HG02798 (cell line): ENCODE results near the gene EYS.

Source experiments
- ATAC-seq: cut with Tn5 transposase; IDR thresholded peaks from one replicate; pipeline ENCODE4 v1.9.1; 2021; ENCODE audit warnings: mild to moderate bottlenecking; ENCODE audit not compliant: unreplicated experiment, poor library complexity

The EYS gene

GRCh38 chr6:64685401-64685800 lies 1021.6 kb downstream of the EYS start:
- ATAC-seq, result no peak

GRCh38 chr6:64683682-64684081 lies 1023.3 kb downstream of the EYS start:
- no peak for ATAC-seq

DNA sequence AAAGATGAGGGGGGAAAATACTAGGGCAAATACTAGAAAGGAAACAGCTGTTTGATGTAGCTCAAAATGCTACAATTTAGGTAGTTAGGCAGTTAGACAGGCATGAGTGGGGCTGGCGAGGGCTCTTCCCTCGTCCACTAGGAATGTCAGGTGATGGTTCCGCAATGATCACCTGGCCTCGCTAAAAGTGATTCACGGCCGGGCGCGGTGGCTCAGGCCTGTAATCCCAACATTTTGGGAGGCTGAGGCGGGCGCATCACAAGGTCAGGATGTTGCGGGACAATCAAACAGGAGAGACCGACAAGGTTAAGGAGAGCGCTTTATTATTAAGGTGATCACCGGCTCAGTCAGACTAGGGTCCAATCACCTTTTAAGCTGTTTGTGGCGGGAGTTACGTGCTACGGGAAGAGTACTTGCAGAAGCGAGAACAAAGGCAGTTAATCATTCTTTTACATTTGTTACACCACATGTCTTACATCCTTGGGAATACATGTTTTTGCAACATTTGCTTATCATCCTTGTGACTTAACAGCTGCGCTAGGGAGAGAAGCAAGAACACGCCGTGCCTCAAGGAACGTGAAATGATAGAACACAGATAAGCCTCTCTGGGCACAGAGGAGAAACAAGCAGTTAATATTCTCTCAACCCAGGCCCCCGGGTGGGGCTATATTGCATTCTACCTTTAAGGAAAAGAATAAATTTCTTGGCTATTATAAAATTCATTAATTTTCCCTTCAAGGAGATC lies 1025.4 kb downstream of the EYS start:
- no peak for ATAC-seq

DNA sequence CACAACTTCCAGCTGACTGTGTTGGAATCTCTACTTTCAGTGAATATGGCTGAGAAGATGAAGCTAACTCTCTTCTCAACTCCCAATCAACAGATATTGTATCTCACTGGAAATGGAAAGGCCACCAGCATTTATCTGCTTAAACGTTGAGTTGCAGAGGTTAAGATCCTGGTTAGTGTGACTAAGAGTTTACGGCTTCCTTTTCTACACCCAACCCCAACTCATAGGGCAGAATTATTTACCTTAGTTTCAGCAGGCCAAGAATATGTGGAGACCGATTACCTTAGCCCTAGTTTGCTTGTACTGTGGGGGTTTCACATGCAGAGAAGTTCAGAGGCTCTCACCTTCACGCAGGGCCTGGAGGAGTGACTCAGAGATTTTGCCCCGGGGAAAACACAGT lies 1026.6 kb downstream of the EYS start:
- ATAC-seq, result no peak

DNA sequence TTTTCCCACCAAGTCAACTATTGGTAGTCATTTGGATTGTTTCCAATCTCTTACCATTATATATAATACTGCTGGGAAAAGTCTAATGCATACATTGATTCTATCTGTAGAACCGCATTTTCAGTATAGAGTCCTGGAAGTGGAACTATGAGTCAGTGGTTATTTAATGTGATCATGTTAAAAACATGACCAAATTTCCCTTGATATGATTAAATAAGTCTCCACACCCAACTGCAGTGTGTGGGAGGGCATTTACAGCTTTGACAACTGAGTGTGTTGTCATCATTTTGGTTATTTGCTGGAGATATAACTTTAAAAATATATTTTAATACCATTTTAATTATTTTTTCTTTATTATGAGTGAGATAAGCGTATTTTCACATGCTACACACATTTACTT lies 1027.6 kb downstream of the EYS start:
- no peak for ATAC-seq

- no peak for ATAC-seq
Measured at GRCh38 chr6:64672651-64673050, 1034.4 kb downstream of the EYS start.

GRCh38 chr6:64672131-64672530 lies 1034.9 kb downstream of the EYS start:
- ATAC-seq, result no peak

- no peak for ATAC-seq
Measured at GRCh38 chr6:64665137-64665536, 1041.9 kb downstream of the EYS start.

- ATAC-seq, result no peak
Measured at GRCh38 chr6:64664480-64664879, 1042.5 kb downstream of the EYS start.

DNA sequence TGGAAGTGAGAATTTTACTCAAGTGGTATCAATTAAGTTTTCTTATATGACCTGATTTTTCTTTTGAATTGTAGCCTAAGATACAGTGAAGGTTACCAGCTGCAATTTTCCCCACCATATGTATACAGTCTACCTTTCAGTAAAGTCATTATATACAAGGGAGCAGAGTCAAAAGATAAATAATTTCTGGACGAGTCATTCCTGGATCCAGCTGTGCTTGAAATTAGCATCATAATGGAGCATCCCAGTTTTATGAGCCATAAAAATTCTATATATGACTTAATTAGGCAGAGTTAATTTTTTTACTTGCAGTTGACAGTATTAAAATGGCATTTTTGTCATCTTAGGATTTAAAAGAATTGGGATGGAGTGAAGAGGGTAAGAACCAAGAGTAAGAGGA lies 1063.0 kb downstream of the EYS start:
- ATAC-seq, result no peak

GRCh38 chr6:64630901-64631300 lies 1076.1 kb downstream of the EYS start:
- ATAC-seq, result no peak

- ATAC-seq, result no peak
Measured at GRCh38 chr6:64622944-64623343, 1084.1 kb downstream of the EYS start.

GRCh38 chr6:64602993-64603392 lies 1104.0 kb downstream of the EYS start:
- ATAC-seq, result no peak

DNA sequence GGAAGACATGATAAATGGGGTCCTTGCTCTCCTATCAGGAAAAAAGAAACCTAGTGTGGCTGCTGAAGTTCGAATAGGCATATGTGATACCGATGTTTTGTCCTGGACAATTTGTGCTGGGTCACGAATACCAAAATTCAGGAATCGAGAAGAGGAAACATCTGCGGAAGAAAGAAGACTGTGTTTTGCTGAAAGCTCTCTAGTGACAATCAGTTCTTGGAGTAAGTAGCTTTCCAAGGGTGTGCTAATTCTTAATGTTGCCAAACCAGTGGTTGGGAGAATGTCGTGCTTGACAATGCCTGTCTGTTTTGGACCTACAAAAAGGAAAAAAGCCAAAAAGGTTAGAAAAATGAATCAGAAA lies 1115.4 kb downstream of the EYS start:
- no peak for ATAC-seq

- no peak for ATAC-seq
Measured at GRCh38 chr6:64590965-64591675, 1115.9 kb downstream of the EYS start.

GRCh38 chr6:64589961-64590360 lies 1117.1 kb downstream of the EYS start:
- ATAC-seq, result no peak

DNA sequence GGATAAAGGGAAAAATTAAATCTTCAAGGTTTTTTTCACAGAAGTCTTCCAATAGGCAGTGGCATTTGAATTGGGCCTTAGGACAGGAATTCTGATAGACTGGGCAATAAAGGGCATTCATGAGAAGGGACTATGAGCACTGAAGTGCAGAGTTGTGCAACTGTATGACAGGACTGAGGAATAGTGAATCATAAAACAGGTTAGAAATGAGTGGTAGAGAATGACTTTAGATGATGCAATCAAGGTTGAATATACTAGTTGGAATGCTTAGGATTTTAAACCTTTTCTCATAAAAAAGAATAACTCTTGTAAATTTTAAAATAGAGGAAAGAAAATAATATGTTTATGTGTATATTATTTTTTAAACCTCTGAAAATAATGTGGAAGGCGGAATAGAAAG lies 1126.7 kb downstream of the EYS start:
- ATAC-seq, result no peak

GRCh38 chr6:64553249-64553786 lies 1153.7 kb downstream of the EYS start:
- no peak for ATAC-seq

- ATAC-seq, result no peak
Measured at GRCh38 chr6:64547594-64548268, 1159.3 kb downstream of the EYS start.

DNA sequence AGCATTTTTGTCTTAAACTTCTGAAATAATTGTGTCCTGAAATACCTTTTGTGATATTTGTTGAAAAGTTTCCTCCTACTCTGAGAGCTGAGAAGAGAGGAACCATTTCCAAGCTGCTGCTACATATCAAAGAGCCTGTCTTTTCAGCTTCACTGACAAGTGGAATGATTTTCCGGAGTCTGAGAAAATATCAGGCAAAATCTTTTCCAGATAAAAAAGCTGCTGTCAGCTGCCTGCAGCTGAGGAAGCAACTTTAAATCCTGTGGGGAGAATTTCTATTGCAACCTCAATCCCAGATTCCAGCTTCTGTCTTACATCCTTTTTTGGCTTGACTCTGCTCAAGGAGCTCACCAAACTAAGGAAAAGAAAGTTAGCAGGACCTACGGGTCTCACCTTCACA lies 1167.1 kb downstream of the EYS start:
- ATAC-seq, result no peak

GRCh38 chr6:64538722-64539121 lies 1168.3 kb downstream of the EYS start:
- ATAC-seq, result no peak
